A549 (cell line): ENCODE data around the gene HOXB1. TPM values are rescaled to one million over a fixed set of nuclear protein-coding genes. Genes with fewer than 3 reads are reported as not detected.

ENCODE experiments used
- ATAC-seq, 2 experiments: fragments of 200-7000 bp in 1 of 2; fragments of >200 bp in 1 of 2; cut with Nextera tagmentation in 1 of 2; cut with Tn5 transposase in 1 of 2; 3 replicates each; pipeline versions ENCODE4 v1.8.0 to v1.9.1; 2018 to 2020; ENCODE audit warnings: mild to moderate bottlenecking in 1 of 2, moderate library complexity in 1 of 2
- CTCF ChIA-PET: fragments of 300-600 bp; sonication (Branson Sonifier 250); formaldehyde crosslinking; extraction: SDS; loops from one replicate; lab custom pipeline; 2021; ENCODE audit warnings: antibody characterized with exemption, inconsistent platforms; lab: Yijun Ruan, JAX
- POLR2A ChIA-PET: fragments of 350-600 bp; formaldehyde crosslinking; extraction: SDS; loops from one replicate; lab custom pipeline; 2021; ENCODE audit warnings: antibody characterized with exemption, inconsistent platforms; lab: Yijun Ruan, JAX
- DNase-seq, 2 experiments: peaks; one replicate each; pipeline versions ENCODE4 v3.0.0 to v3.0.0-alpha.2; 2011 to 2016; ENCODE audit warnings: low read depth in 1 of 2, low spot score in 1 of 2
- FAIRE-seq: peaks from 2 replicates; lab custom pipeline; 2011; peaks lifted over from hg19 to GRCh38; lab: Jason Lieb, UNC
- H3K27ac ChIP-seq, 2 experiments: fragments of >200 bp; sonication (Bioruptor Twin); formaldehyde crosslinking; 3 replicates each; pipeline ENCODE4 v1.5.1; 2016 to 2017
- H3K4me1 ChIP-seq: fragments of >200 bp; sonication (Bioruptor Twin); formaldehyde crosslinking; 3 replicates; pipeline ENCODE4 v1.6.1; 2016
- H3K4me2 ChIP-seq: fragments of >200 bp; sonication (Bioruptor Twin); formaldehyde crosslinking; 3 replicates; pipeline ENCODE4 v1.6.1; 2016
- H3K4me3 ChIP-seq: fragments of >200 bp; sonication (Bioruptor Twin); formaldehyde crosslinking; 3 replicates; pipeline ENCODE4 v1.5.1; 2016
- H3K9me3 ChIP-seq: fragments of >200 bp; sonication (Bioruptor Twin); formaldehyde crosslinking; 3 replicates; pipeline ENCODE4 v1.6.1; 2016
- ATOH8 ChIP-seq: fragments of 250-450 bp; sonication (Bioruptor Pico); IDR thresholded peaks from 2 replicates; pipeline ENCODE4 v1.5.0; 2020; ENCODE audit warnings: low read depth, mild to moderate bottlenecking, moderate library complexity
- BHLHE40 ChIP-seq: IDR thresholded peaks from 2 replicates; pipeline ENCODE4 v1.6.1; 2012; ENCODE audit warnings: low read depth, low read length, inconsistent platforms
- CEBPB ChIP-seq, 2 experiments: fragments of >200 bp in 1 of 2; sonication (Bioruptor Twin) in 1 of 2; formaldehyde crosslinking in 1 of 2; IDR thresholded peaks; 2 replicates each; pipeline ENCODE4 v1.6.1; 2012 to 2016
- CHD4 ChIP-seq: fragments of 200-600 bp; sonication (generic); IDR thresholded peaks from 2 replicates; pipeline ENCODE4 v1.6.1; 2016; ENCODE audit warnings: antibody characterized with exemption, mild to moderate bottlenecking, borderline replicate concordance
- E2F6 ChIP-seq: IDR thresholded peaks from 2 replicates; pipeline ENCODE4 v1.6.1; 2012; ENCODE audit warnings: low read depth, borderline replicate concordance
- FOSL2 ChIP-seq, 2 experiments: fragments of 450-650 bp in 1 of 2; fragments of >200 bp in 1 of 2; sonication (Bioruptor Twin) in 1 of 2; formaldehyde crosslinking; IDR thresholded peaks; 2 replicates each; pipeline versions ENCODE4 v1.5.0 to v1.6.1; 2016 to 2020; ENCODE audit warnings: mild to moderate bottlenecking in 1 of 2, moderate library complexity in 1 of 2
- FOXS1 ChIP-seq: fragments of 250-450 bp; sonication (Bioruptor Pico); IDR thresholded peaks from 2 replicates; pipeline ENCODE4 v1.5.0; 2020; ENCODE audit warnings: mild to moderate bottlenecking, moderate library complexity
- GATA3 ChIP-seq: IDR thresholded peaks from 2 replicates; pipeline ENCODE4 v1.6.1; 2012; ENCODE audit warnings: borderline replicate concordance
- HMGXB4 ChIP-seq: fragments of 250-450 bp; sonication (Bioruptor Pico); IDR thresholded peaks from 2 replicates; pipeline ENCODE4 v1.5.0; 2021; ENCODE audit warnings: mild to moderate bottlenecking, moderate library complexity, borderline replicate concordance
- HOXA7 ChIP-seq: fragments of 250-450 bp; sonication (Bioruptor Pico); IDR thresholded peaks from 2 replicates; pipeline ENCODE4 v1.5.0; 2020; ENCODE audit warnings: mild to moderate bottlenecking, moderate library complexity
- HOXB5 ChIP-seq: fragments of 250-450 bp; sonication (Bioruptor Pico); IDR thresholded peaks from 2 replicates; pipeline ENCODE4 v1.5.0; 2020; ENCODE audit warnings: mild to moderate bottlenecking, moderate library complexity
- JUNB ChIP-seq: fragments of >200 bp; sonication (Bioruptor Twin); formaldehyde crosslinking; IDR thresholded peaks from 2 replicates; pipeline ENCODE4 v1.6.1; 2016
- KDM5A ChIP-seq: fragments of 200-600 bp; sonication (generic); IDR thresholded peaks from 2 replicates; pipeline ENCODE4 v1.6.1; 2016; ENCODE audit warnings: antibody characterized with exemption, mild to moderate bottlenecking
- MAZ ChIP-seq: fragments of 150-350 bp; IDR thresholded peaks from 2 replicates; pipeline ENCODE4 v1.6.1; 2014; ENCODE audit warnings: antibody characterized with exemption, low read depth, low read length, borderline replicate concordance
- POLR2AphosphoS2 ChIP-seq: conservative IDR thresholded peaks from 2 replicates; pipeline ENCODE4 v1.6.1; 2012; ENCODE audit warnings: low read length, improper control_type of control experiment, inconsistent platforms
- RAD21 ChIP-seq, 2 experiments: fragments of >200 bp in 1 of 2; sonication (Bioruptor Twin) in 1 of 2; formaldehyde crosslinking in 1 of 2; IDR thresholded peaks in 1 of 2; conservative IDR thresholded peaks in 1 of 2; 2 replicates in 1 of 2; 3 replicates in 1 of 2; pipeline ENCODE4 v1.6.1; 2012 to 2018; ENCODE audit warnings: inconsistent platforms in 1 of 2
- SREBF2 ChIP-seq: fragments of 450-650 bp; IDR thresholded peaks from 2 replicates; pipeline ENCODE4 v1.6.1; 2014; ENCODE audit warnings: mild to moderate bottlenecking, moderate library complexity
- USF2 ChIP-seq: fragments of 450-650 bp; IDR thresholded peaks from 2 replicates; pipeline ENCODE4 v1.6.1; 2014; ENCODE audit warnings: antibody characterized with exemption
- ZC3H11A ChIP-seq: fragments of 450-650 bp; IDR thresholded peaks from 2 replicates; pipeline ENCODE4 v1.6.1; 2014; ENCODE audit warnings: antibody characterized with exemption, mild to moderate bottlenecking
- WGBS: methylation state at CpG from one replicate; pipeline ENCODE4 v1.1.6; 2017; ENCODE audit errors: missing lambda C conversion rate; 5-methylcytosine and 5-hydroxymethylcytosine counted together
- polyA plus RNA-seq, 4 experiments: library from polyadenylated mRNA; depleted of rRNA in 3 of 4; stranded (reverse); fragments of >200 nt; fragmentation: RNase III in 1 of 4; extraction: RNeasy Plus Mini Kit Qiagen cat#74134 plus additional on column Dnase treatment in 1 of 4; gene quantifications; 2 replicates in 3 of 4; 3 replicates in 1 of 4; pipeline ENCODE4 v1.2.3, GENCODE V29; 2011 to 2017

HOXB1 gene
- polyA plus RNA-seq, 2 of the 4 experiments (the other 2 are of a cell fraction), result not detected

GRCh38 chr17:48519427-48519826 is 11.4 kb downstream of the HOXB1 start:
- H3K4me3 ChIP-seq, result no peak overlapping the region
- H3K9me3 ChIP-seq, result no peaks in the 10 kb centered on the region
- peaks cover 57% of the 10 kb centered on the region for H3K4me1 ChIP-seq
- TF ChIP-seq USF2 (no peak), CHD4 (no peak), GATA3 (no peak), BHLHE40 (no peak)
- TF ChIP-seq, all 56 proteins: peak for 0
- DNase-seq, result no peak
- Histone ChIP-seq H3K27ac (peak overlapping the region; percentile 77 to 80; a peak in 4 of 6 replicates), H3K4me2 (no peak overlapping the region)
- POLR2A ChIA-PET, result no interaction called here
- FAIRE-seq, result no peak
- CTCF ChIA-PET, result interaction anchor here (0.6 to 2.5 kb wide), 7 partner anchors 9 to 446 kb away, joined by 3 to 11 read pairs (median 4); no protein-coding TSS in a partner anchor
- ATAC-seq, result no peak
- WGBS, result 89% methylated on average over 5 of the region's 5 CpGs

- DNase-seq (peak in 1 of 2 experiments; percentile 52), ATAC-seq (no peak), FAIRE-seq (no peak)
- ChIA-PET CTCF (interaction anchor here (1.4 to 2.1 kb wide), 3 partner anchors 11 to 57 kb away, joined by 3 to 9 read pairs (median 8); no protein-coding TSS in a partner anchor), POLR2A (interaction anchor here (0.6 kb wide), 1 partner anchor 126 kb away, joined by 4 read pairs; no protein-coding TSS in a partner anchor)
- Histone ChIP-seq H3K27ac (peak overlapping the region; percentile 35 to 53; a peak in 4 of 6 replicates), H3K4me1 (peaks cover 47% of the 10 kb centered on the region), H3K4me2 (peak overlapping the region; percentile 36; the same call in 2 of the 3 replicates), H3K4me3 (no peak overlapping the region), H3K9me3 (no peaks in the 10 kb centered on the region)
- whole genome bisulfite sequencing, result 4% methylated on average over 3 of the region's 3 CpGs
- TF ChIP-seq GATA3 (0 out of 2 replicates have a peak, but pooled peaks have one; percentile 18), FOXS1 (CRISPR knock-in tag) (no peak)
These were observed 13.3 kb downstream of the HOXB1 start for GRCh38 chr17:48517478-48517877.

GRCh38 chr17:48515925-48516900 is 14.6 kb downstream of the HOXB1 start:
- no peak for FAIRE-seq
- ATAC-seq, result no peak
- no peaks in the 10 kb centered on the region for H3K9me3 ChIP-seq
- H3K4me1 ChIP-seq, result peaks cover 34% of the 10 kb centered on the region
- H3K27ac ChIP-seq, result peak overlapping the region; percentile 24 to 36; a peak in 4 of 6 replicates
- POLR2A ChIA-PET, result no interaction called here
- DNase-seq, result no peak
- H3K4me2 ChIP-seq, result no peak overlapping the region
- H3K4me3 ChIP-seq, result no peak overlapping the region
- CTCF ChIA-PET, result interaction anchor here (0.6 to 2.5 kb wide), 11 partner anchors 9 to 324 kb away, joined by 3 to 11 read pairs (median 3); partner anchors contain the start of gene HOXB5
- WGBS, result 31% methylated on average over 3 of the region's 3 CpGs
- peak; percentile 29 to 52; a peak in 2 of 4 replicates for TF ChIP-seq CEBPB (IDR thresholded peaks at IDR 0.05)
- TF ChIP-seq SREBF2, result no peak
- TF ChIP-seq, all 56 proteins: peak for 1

GRCh38 chr17:48514477-48514876 is 16.3 kb downstream of the HOXB1 start:
- Histone ChIP-seq H3K27ac (no peak overlapping the region), H3K4me3 (no peak overlapping the region), H3K4me2 (no peak overlapping the region), H3K9me3 (no peaks in the 10 kb centered on the region), H3K4me1 (peaks cover 22% of the 10 kb centered on the region; the same call in 2 of the 3 replicates)
- FAIRE-seq (no peak), DNase-seq (no peak), ATAC-seq (no peak)
- ChIA-PET CTCF (interaction anchor here (1.6 to 2.5 kb wide), 4 partner anchors 8 to 57 kb away, joined by 3 to 11 read pairs (median 8); no protein-coding TSS in a partner anchor), POLR2A (no interaction called here)
- 53% methylated on average over 2 of the region's 2 CpGs for WGBS
- TF ChIP-seq ZC3H11A, result no peak
- no peak for TF ChIP-seq HOXA7
- TF ChIP-seq KDM5A, result no peak
- TF ChIP-seq JUNB, result no peak
- TF ChIP-seq ATOH8 (CRISPR knock-in tag), result no peak
- no peak for TF ChIP-seq BHLHE40
- no peak for TF ChIP-seq RAD21 (conservative IDR thresholded peaks at IDR 0.05 in 1 of 2, IDR thresholded peaks at IDR 0.05 in 1 of 2)
- no peak for TF ChIP-seq MAZ
- TF ChIP-seq E2F6, result no peak
- TF ChIP-seq SREBF2, result no peak
- no peak for TF ChIP-seq HOXB5 (CRISPR knock-in tag)
- no peak for TF ChIP-seq POLR2AphosphoS2
- TF ChIP-seq HMGXB4 (CRISPR knock-in tag), result no peak
- no peak for TF ChIP-seq FOSL2 (IDR thresholded peaks at IDR 0.05)
- no peak for TF ChIP-seq FOSL2 (CRISPR knock-in tag; IDR thresholded peaks at IDR 0.05)
